ENCODE results near the gene DUSP22. TPM values are rescaled to one million over a fixed set of nuclear protein-coding genes. Genes with fewer than 3 reads are reported as not detected.

The DUSP22 gene
- total RNA-seq, 4 donors from 2014 or later, result 34.7 to 75.9 (median 48.5) TPM

DNA sequence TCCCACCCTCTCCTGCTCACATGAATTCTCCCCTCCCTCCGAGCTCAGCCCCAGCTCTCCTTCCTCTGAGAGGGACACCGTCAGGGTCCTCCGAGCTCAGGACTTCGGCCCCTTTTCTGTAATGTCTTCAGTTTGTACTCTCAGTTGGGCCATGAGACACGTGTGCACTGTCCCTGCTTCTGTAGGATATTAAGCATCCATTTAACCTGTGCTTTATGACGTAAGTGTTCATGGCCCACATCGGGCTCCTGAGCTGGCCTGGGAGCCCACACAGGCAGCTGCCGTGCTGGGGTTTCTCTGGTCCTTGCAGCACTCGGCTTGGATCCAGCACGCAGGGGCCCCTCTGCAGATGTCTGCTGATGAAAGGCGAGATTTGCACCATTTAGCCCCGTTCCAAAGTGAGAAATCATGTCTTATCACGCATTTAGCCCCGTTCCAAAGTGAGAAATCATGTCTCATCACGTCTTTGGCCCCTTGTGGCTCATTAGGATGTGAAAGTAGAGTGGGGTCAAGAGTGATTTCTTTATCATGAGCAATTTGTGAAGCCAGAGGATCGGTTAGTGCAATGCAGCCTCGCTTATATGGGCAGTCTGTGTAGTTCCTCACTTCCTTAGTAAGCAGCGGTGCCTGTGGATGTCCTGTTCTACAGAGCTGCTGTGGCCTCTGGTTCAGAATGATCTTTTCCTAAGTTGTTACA, 25.3 kb downstream of the DUSP22 start:
- H3K27me3 ChIP-seq, result no peaks in the 10 kb centered on the region
- no peaks in the 10 kb centered on the region for H3K36me3 ChIP-seq
- H3K4me1 ChIP-seq, result peaks cover 0 to 35% (median 6%) of the 10 kb centered on the region in 4 donors
- H3K9me3 ChIP-seq, result no peaks in the 10 kb centered on the region
- no peak for TF ChIP-seq POLR2A (IDR thresholded peaks at IDR 0.05)
- TF ChIP-seq, protein P1, sequence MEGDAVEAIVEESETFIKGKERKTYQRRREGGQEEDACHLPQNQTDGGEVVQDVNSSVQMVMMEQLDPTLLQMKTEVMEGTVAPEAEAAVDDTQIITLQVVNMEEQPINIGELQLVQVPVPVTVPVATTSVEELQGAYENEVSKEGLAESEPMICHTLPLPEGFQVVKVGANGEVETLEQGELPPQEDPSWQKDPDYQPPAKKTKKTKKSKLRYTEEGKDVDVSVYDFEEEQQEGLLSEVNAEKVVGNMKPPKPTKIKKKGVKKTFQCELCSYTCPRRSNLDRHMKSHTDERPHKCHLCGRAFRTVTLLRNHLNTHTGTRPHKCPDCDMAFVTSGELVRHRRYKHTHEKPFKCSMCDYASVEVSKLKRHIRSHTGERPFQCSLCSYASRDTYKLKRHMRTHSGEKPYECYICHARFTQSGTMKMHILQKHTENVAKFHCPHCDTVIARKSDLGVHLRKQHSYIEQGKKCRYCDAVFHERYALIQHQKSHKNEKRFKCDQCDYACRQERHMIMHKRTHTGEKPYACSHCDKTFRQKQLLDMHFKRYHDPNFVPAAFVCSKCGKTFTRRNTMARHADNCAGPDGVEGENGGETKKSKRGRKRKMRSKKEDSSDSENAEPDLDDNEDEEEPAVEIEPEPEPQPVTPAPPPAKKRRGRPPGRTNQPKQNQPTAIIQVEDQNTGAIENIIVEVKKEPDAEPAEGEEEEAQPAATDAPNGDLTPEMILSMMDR (IDR thresholded peaks at IDR 0.05), result no peak
- peak in 2 of 3 donors; percentile 46 to 65 for DNase-seq
- no peak overlapping the region for H3K4me3 ChIP-seq
- H3K27ac ChIP-seq, result peak overlapping the region in 2 of 4 donors; percentile 47 to 75

DNA sequence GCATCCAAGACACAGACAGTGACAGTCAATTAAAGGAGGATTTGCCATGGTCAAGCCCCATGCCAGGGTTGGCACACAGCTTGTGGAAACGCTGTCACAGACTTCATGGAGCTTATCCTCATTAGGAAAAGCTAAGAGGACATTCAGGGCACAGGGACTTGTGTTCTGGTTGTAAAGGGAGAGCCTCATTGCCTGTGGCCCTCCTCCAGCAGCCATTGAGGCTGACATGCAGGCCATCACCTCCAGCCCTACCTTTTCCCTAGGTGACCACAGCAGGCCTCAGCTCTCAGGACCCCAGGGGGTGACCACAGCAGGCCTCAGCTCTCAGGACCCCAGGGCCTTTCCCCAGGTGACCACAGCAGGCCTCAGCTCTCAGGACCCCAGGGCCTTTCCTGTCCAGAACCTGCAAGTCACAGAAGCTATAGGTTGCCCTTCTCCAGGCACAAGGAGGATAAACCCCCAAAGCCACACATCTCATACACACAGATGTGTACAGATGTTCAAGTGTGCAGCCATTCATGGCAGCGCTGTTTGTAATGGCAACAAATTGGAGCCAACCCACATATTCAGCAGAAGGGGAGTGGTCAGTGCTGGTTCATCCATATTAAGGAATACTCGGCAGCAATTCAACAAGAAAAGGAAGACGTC, 26.1 kb downstream of the DUSP22 start:
- no peak overlapping the region for H3K4me3 ChIP-seq
- H3K27ac ChIP-seq, result peak overlapping the region in 1 of 4 donors; percentile 75
- TF ChIP-seq, protein P1 (IDR thresholded peaks at IDR 0.05), result no peak
- TF ChIP-seq POLR2A (IDR thresholded peaks at IDR 0.05), result no peak

DNA sequence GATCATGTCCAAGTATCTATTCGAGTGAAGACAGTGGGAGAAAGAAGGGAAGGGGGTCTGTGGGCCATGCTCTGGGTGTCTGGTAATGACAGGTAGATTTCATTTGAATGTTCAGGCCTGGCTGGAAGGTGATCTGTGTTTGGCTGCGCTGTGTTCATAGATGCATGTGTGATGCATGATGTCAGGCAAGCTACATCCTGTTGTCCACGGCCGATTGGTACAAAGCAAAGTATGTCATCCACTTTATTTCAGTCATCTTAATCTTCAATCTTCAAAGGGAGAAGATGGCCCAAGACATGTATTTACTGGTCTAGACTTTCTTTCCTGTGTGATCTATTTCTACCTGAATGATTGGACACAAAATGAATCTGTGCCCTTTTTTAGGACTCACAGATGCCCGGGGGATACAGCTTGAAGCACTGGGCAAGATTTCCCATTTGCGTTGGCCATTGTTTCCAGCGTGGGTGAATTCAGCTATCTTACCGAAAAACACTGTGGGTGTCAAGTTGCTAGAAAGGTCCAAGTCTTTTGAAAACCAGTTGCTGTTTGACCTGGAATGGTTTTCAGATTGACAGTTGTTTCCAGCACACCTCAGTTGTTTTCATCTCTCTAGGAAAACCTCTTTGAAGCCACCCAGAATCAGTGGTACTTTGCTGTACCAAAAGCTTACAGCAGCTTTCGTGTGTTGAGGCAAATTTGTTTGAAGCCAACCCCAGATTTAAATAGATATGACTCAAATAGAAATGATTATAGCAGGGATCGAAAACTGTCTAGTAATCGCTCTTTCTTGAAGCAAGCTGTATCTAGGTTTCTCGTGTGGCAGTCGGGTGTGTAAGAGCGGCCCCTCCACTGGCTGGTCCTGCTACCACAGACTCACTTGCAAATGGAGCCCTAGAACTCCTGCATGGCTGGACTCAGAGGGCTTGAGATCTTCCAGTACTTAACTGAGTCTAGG, 27.2 kb downstream of the DUSP22 start:
- H3K36me3 ChIP-seq, result no peaks in the 10 kb centered on the region
- H3K4me3 ChIP-seq, result no peak overlapping the region
- peak in 1 of 3 donors; percentile 28 for DNase-seq
- peak overlapping the region in 1 of 4 donors; percentile 55 for H3K27ac ChIP-seq
- no peaks in the 10 kb centered on the region for H3K27me3 ChIP-seq
- peaks cover 0 to 31% (median 8%) of the 10 kb centered on the region in 4 donors for H3K4me1 ChIP-seq
- TF ChIP-seq, protein P1 (IDR thresholded peaks at IDR 0.05), result no peak
- TF ChIP-seq POLR2A (IDR thresholded peaks at IDR 0.05), result no peak
- H3K9me3 ChIP-seq, result no peaks in the 10 kb centered on the region

More for the DNA sequence above, 26.1 kb downstream of the DUSP22 start:
- H3K36me3 ChIP-seq, result no peaks in the 10 kb centered on the region
- no peaks in the 10 kb centered on the region for H3K27me3 ChIP-seq
- peaks cover 0 to 31% (median 6%) of the 10 kb centered on the region in 4 donors for H3K4me1 ChIP-seq
- DNase-seq, result peak in 1 of 3 donors; percentile 44
- no peaks in the 10 kb centered on the region for H3K9me3 ChIP-seq

DNA sequence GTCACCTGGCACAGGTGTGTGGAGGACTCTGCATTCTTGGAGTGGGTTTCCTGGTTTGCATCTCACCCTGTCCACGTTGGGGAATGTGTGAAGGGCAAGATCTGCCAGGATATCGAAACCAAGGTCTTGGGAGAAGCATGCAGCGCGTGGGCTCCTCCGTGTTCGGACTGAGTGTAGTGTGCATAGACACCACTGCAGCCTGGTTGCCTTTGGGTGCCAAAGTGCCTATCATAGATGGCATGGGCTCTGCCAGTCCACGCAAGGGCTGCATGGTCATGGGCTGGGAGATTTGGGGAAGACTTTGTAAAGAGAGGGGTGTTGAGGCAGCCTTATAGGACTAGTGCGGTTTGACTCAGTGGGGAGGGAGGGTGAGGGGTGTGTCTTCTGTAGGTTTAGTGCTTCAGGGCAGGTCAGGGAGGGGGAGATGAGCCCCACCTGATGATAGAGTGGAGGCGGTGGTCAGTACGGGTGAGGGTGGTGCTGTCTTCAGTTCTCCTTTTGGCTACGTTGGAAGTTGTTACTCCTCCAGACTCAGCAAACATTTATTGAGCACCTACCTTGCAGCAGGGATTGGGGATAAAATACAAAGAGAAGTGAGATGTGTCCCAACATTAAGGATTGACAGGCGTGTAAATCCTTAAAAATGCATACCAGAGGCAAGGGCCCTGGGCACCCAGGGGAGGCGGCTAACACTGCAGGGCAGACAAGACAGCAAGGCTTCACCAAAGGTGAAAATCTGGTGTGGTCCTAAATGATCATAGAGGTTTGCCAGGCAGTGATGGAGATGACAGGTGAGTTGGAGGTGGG, 28.3 kb downstream of the DUSP22 start:
- TF ChIP-seq, protein P1 (IDR thresholded peaks at IDR 0.05), result no peak
- no peak for TF ChIP-seq POLR2A (IDR thresholded peaks at IDR 0.05)
- H3K4me3 ChIP-seq, result no peak overlapping the region
- peak overlapping the region in 2 of 4 donors; percentile 11 to 55 for H3K27ac ChIP-seq
- H3K27me3 ChIP-seq, result no peaks in the 10 kb centered on the region
- no peaks in the 10 kb centered on the region for H3K36me3 ChIP-seq
- peak in 1 of 3 donors; percentile 50 for DNase-seq
- H3K9me3 ChIP-seq, result no peaks in the 10 kb centered on the region
- peaks cover 0 to 31% (median 8%) of the 10 kb centered on the region in 4 donors for H3K4me1 ChIP-seq

DNA sequence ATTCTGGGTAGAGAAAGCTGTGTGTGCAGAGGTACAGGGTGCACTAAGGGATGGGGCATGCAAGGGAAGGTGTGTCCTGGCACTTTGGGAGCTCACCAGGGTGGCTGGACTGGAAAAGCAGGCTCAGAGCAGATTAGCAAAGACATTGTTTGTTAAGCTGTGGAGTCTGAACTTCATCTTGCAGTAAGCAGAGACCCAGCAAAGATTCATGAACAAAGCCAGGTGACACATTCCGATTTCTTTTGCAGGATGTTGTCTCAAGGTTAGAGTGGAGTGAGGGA, 28.8 kb downstream of the DUSP22 start:
- Histone ChIP-seq H3K9me3 (no peaks in the 10 kb centered on the region), H3K36me3 (peaks cover 0 to under 1% (median 0%) of the 10 kb centered on the region in 3 donors), H3K27me3 (no peaks in the 10 kb centered on the region), H3K27ac (peak overlapping the region in 2 of 4 donors; percentile 1 to 11), H3K4me1 (peaks cover 0 to 31% (median 8%) of the 10 kb centered on the region in 4 donors), H3K4me3 (no peak overlapping the region)
- TF ChIP-seq, protein P1 (IDR thresholded peaks at IDR 0.05), result no peak
- no peak for TF ChIP-seq POLR2A (IDR thresholded peaks at IDR 0.05)
- DNase-seq, result peak in 1 of 3 donors; percentile 40

Measured in Peyer's patch (tissue), 4 donors.